HG03571 (cell line): Measurements from ENCODE around the gene QARS1.

Source experiments
- ATAC-seq: cut with Tn5 transposase; IDR thresholded peaks from one replicate; pipeline ENCODE4 v1.9.1; 2021; ENCODE audit not compliant: unreplicated experiment

QARS1 gene

GRCh38 chr3:49120438-49121131, 16.0 kb upstream of the QARS1 start, which contains the start of gene USP19:
USP19 (minus strand) TSS chr3:49120823; CDS start chr3:49119145, 1,678 bp downstream.
- ATAC-seq: peak; percentile 83

DNA sequence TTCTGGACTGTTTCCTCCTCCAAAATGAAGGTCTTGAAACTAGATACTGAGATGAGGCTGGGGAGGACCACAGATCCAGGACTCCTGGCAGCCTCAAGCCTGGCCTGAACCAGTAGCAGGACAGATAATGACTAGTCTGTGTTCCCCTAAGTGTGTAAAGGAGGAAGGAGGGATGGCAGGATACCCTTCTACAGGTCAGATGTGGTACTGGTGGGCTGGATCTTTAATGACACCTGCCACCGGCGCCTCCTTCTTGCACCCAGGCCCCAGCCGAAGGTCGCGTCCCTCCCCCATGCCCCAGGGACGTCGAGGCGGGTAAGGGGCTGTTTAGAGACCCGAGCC, 15.5 kb upstream of the QARS1 start:
- no peak for ATAC-seq

- no peak for ATAC-seq
These were observed 14.9 kb upstream of the QARS1 start for GRCh38 chr3:49119439-49119838.

DNA sequence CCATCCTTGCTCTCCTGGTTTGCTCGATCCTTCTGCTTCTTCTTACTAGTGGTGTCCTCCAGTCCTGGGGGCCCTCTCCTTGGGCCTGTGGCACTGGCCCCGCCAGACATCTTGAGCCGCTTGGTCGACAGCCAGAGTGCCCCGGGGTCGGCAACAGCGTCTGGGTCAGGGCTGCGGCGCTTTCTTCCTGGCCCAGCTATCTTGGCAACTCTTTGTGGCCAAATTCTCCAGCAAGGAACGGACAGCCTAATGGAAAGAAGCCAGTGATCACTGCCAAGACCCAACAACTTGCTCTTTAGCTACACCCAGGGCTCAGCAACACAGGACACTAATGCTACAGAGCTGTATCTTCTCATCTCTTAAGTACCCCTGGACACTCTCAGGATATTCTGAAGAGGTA, 14.5 kb upstream of the QARS1 start:
- no peak for ATAC-seq

DNA sequence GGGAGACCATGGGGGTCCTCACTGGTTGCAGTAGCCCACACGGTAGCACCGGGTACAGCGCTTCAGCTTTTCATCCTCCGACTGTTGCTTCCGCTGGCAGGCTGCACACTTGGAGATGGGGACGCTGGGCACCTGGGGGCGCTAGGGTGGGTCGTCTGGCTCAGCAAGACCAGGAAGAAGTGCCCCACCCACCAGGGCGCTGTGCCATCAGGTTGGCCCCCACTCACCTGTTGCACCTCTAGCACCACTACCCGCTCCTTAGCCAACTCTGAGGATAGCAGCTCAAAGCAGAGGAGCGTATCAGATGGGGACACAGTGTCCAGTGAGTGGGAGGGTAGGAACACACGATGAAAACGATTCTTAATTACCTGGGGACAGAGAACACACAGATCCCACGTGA, 7.7 kb upstream of the QARS1 start:
- no peak for ATAC-seq

DNA sequence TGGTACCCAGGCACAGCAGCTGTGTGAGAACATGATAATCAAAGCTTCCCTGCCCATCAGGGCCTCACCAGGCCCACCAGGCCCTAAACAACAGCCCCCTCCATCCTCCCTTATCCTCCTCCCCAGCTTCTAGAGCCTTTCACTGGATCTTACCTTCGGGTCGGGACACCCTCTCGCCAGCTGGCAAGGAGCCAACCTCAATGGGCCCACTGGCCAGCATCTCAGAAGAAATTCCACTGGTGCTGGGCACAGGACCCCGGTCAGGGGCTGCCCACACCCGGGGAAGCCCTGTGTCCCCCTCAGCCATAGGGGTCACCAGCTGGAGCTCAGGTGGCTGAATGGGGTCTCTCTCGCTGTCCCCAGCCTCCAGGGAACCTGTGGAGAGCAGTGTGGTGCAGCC, 6.8 kb upstream of the QARS1 start:
- no peak for ATAC-seq

GRCh38 chr3:49110780-49111179, 6.2 kb upstream of the QARS1 start:
- no peak for ATAC-seq

GRCh38 chr3:49108346-49108745, 3.8 kb upstream of the QARS1 start:
- ATAC-seq: no peak

DNA sequence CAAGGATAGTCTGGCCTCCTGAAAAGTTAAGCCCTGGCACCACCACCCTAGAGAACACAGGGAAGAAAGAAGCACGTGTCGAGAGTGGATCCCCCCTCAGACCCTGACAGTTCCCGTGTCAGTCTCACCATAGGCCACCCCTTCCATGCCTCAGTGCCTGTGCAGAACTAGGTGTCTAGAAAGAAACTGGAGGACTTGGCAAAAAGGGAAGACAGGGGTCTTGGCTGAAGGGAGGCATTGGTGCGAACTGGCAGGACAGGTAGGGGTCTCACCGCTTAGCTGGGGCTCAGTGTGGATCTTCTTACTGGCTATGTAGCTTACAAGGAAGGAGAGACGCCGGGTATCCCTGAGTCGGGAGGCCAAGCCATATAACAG, 518 bp downstream of the QARS1 start:
- no peak for ATAC-seq

DNA sequence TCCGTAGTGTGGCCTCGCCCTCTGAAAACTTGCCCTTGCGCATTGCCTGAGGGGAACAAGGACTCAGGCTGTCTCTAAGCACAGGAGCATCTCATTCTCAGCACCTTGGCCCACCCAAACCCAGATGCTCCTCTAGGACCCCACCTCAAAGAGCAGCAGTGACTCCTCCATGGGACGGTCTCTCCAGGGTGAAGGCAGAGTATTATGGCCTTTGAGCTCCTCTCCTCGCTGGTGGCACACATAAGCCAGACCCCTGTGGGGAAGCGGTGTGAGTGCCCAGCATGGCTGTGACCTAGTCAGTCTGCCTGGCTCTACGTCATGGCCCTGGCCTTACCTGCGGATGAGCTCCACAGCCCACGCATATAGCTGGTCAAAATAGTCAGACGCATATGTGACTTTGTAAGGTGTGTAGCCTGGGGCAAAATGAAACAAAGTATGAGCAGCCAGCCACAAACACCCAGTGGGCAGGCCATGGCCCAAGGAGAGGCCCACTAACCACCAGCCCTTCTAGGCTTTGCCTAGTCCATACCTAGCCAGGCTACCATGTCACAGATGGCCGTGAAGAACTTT, 4.4 kb downstream of the QARS1 start:
- no peak for ATAC-seq

DNA sequence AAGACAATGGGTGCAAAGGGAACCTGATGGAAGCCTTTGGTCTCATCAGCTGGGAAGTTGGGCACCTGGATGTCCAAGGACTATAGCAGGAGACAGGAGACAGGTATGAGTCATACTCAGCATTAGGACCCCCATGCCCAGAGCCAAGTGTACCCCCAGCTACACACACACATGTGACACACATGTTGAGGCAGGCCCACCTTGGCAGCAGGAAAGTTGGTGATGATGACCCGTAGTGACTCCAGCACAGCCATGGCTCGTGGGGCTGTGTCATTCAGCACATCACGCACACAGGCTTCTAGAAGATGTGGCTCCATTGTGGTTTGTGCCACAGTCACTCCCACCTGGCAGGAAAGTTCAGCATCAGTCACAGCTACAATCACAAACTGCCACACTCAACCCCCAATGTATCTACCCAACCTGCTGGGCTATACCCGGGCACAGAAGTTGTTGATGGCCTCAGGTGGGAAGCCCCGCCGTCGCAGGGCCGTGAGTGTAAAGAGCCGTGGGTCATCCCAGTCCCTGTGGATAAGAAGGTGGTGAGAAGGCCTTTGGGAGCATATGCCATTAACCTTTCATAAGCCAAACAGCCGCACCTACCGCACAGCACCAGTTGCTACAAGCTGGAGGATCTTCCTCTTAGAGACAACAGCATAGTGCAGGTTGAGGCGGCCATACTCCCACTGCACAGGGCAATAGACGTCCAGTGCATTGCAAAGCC, 5.5 kb downstream of the QARS1 start:
- ATAC-seq: no peak

GRCh38 chr3:49098429-49098828, 6.1 kb downstream of the QARS1 start:
- no peak for ATAC-seq

- ATAC-seq: peak; percentile 67
These were observed 10.4 kb downstream of the QARS1 start, which contains the start of gene QRICH1 for GRCh38 chr3:49093853-49094767. QRICH1 (minus strand) TSS chr3:49094071; CDS start chr3:49077017, 17,054 bp downstream.

DNA sequence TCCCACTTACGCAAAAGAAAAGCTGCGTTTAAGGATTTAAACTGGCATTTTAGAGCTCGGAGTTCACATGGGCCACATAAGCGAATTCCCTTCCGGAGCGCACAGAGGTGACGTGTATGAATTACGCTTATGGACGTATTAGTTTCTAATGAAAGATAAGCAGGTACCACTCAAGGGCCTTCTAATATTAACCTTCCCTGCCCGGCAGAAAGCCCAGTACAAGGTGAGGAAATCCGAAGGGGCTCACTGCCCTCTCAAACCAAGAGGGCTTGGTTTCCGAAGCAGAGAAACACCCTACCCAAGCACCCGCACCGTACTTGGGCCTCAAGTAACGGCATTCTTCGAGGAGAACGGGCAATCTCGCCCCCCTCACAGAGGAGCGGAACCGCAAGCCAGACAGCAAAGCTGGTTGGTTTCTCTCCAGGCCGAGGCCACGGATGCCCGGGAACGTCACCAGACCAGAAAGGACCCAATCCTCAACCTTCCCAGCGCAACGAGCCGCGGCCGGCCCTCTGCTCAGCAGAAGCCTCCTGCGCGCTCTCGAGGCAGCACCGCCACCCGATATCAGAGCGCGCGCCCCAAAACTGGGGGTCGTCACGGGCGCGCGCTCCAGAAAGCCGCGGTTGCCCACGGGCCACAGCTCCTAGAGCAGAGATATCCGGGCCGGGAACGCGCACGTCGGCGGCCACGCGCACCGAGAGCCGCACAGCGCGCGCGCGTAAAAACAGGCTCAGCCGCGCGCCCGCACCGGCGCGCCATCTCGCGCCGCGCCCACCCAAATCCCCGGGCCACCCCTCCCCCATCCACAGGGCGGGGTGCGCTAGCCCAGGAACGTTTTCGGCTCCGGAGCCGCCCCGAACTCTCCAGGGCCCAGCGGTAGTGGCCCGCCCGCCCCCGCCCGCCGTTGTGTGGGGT, 11.4 kb downstream of the QARS1 start:
- ATAC-seq: peak; percentile 33

DNA sequence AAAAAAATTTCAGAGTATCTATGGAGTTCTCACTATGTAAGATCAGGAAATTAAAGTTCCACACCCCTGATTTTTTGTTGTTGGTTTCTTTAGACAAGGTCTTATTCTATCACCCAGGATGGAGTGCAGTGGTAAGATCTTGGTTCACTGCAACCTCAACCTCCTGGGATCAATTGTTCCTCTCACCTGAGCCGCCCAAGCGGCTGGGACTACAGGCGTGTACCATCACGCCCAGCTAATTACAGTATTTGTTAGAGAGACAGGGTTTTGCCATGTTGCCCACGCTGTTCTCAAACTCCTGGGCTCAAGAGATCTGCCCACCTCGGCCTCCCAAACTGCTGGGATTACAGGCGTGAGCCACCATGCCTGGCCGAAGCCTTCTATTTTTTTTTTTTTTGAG, 23.1 kb downstream of the QARS1 start:
- no peak for ATAC-seq

DNA sequence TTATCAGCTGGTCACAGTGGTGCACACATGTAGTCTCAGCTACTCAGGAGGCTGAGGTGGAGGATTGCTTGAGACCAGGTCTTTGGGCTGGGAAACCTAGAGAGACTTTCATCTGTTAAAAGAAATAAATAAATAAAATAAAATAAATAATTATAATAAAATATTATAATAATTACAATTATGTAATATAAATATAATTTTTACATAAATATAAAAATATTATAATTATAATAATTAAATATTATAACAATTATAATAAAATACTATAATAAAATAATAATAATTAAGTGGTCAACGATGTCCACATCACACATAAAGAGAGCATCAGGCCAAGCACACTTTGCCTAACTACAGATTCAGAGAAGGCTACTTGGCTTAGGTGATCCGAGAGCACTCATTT, 25.3 kb downstream of the QARS1 start:
- ATAC-seq: no peak

GRCh38 chr3:49076646-49077045, 27.9 kb downstream of the QARS1 start:
- no peak for ATAC-seq

GRCh38 chr3:49076116-49076515, 28.4 kb downstream of the QARS1 start:
- ATAC-seq: no peak

DNA sequence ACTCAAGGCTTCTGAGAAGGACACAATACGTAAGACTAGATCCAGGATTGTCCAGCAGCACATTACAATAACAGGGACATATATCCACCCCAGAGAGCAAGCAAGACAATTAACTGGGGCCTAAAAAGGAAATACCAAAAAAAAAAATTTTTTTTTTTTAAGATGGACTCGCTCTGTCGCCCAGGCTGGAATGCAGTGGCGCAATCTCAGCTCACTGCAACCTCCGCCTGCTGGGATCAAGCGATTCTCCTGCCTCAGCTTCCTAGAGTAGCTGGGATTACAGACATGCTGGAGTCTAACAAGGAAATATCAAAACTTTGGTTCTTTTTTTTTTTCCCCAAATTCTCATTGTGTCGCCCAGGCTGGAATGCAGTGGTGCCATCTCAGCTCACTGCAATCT, 46.5 kb downstream of the QARS1 start:
- no peak for ATAC-seq

- ATAC-seq: no peak
These were observed 47.3 kb downstream of the QARS1 start for GRCh38 chr3:49057268-49057667.
